Neural cell (in vitro differentiated cells): ENCODE measurements around the gene SNTB2.

Source experiments
- EP300 ChIP-seq: fragments of 450-650 bp; conservative IDR thresholded peaks from 2 replicates; pipeline ENCODE4 v1.6.1; 2014; ENCODE audit warnings: antibody characterized with exemption, mild to moderate bottlenecking, moderate library complexity; ENCODE audit not compliant: poor library complexity, severe bottlenecking
- EZH2 ChIP-seq: fragments of 200-600, 300-800 bp; shearing (Covaris generic), sonication (generic); IDR thresholded peaks from 2 replicates; pipeline ENCODE4 v1.6.1; 2014; ENCODE audit warnings: antibody characterized with exemption, low read length, borderline replicate concordance, mild to moderate bottlenecking; ENCODE audit not compliant: insufficient read depth, poor library complexity, severe bottlenecking
- MXI1 ChIP-seq: fragments of 450-650 bp; conservative IDR thresholded peaks from 2 replicates; pipeline ENCODE4 v1.6.1; 2014; ENCODE audit warnings: antibody characterized with exemption, mild to moderate bottlenecking; ENCODE audit not compliant: poor library complexity, severe bottlenecking
- POLR2AphosphoS5 ChIP-seq: IDR thresholded peaks from 2 replicates; pipeline ENCODE4 v1.6.1; 2012
- RAD21 ChIP-seq: fragments of 450-650 bp; conservative IDR thresholded peaks from 2 replicates; pipeline ENCODE4 v1.6.1; 2014; ENCODE audit warnings: antibody characterized with exemption, mild to moderate bottlenecking, moderate library complexity
- SMC3 ChIP-seq: fragments of 450-650 bp; conservative IDR thresholded peaks from 2 replicates; pipeline ENCODE4 v1.6.1; 2014; ENCODE audit warnings: antibody characterized with exemption, mild to moderate bottlenecking, moderate library complexity; ENCODE audit not compliant: poor library complexity
- TAF1 ChIP-seq: IDR thresholded peaks from 2 replicates; pipeline ENCODE4 v1.6.1; 2012; ENCODE audit warnings: low read depth
- TF ChIP-seq, protein P1 (sequence below): fragments of 450-650 bp; IDR thresholded peaks from 2 replicates; pipeline ENCODE4 v1.5.1; 2014; ENCODE audit warnings: antibody characterized with exemption, mild to moderate bottlenecking, moderate library complexity; ENCODE audit not compliant: poor library complexity, severe bottlenecking

- TF ChIP-seq TAF1 (no peak), SMC3 (no peak), MXI1 (no peak), EZH2 (no peak), EP300 (no peak), POLR2AphosphoS5 (no peak), RAD21 (no peak)
- TF ChIP-seq, protein P1, sequence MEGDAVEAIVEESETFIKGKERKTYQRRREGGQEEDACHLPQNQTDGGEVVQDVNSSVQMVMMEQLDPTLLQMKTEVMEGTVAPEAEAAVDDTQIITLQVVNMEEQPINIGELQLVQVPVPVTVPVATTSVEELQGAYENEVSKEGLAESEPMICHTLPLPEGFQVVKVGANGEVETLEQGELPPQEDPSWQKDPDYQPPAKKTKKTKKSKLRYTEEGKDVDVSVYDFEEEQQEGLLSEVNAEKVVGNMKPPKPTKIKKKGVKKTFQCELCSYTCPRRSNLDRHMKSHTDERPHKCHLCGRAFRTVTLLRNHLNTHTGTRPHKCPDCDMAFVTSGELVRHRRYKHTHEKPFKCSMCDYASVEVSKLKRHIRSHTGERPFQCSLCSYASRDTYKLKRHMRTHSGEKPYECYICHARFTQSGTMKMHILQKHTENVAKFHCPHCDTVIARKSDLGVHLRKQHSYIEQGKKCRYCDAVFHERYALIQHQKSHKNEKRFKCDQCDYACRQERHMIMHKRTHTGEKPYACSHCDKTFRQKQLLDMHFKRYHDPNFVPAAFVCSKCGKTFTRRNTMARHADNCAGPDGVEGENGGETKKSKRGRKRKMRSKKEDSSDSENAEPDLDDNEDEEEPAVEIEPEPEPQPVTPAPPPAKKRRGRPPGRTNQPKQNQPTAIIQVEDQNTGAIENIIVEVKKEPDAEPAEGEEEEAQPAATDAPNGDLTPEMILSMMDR: no peak
These were observed 120.1 kb downstream of the SNTB2 start for GRCh38 chr16:69307091-69307490.
